ENCODE measurements around the gene ZDHHC11.
"Not testable (repeated sequence)": the region's sequence is repeated elsewhere in the genome, so short reads cannot be mapped to it uniquely, and the experiment has no call there.

Gene ZDHHC11

GRCh38 chr5:843926-844325 lies 6.9 kb downstream of the ZDHHC11 start:
- DNase-seq (ENCODE audit: low read depth) = not testable (repeated sequence)

DNA sequence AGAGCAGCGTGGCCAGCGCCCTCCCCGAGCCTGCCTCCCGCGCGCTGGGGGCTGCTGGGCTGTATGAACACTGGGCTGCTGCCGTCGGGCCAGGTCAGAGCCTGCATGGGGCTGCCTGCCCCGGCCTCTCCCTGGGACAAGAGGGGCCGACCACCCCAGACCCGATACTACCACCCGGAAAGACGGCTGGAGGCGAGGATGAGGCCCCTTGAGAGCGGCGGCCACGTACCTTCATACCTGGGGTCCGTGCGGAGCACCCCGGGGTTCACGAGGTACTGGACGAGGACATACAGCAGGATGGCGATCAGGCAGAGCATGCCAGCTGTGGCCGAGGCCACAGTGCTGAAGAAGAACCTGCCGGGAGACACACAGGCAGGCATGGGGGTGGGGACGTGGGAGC lies 7.4 kb downstream of the ZDHHC11 start:
- DNase-seq (ENCODE audit: low read depth) = not testable (repeated sequence)

DNA sequence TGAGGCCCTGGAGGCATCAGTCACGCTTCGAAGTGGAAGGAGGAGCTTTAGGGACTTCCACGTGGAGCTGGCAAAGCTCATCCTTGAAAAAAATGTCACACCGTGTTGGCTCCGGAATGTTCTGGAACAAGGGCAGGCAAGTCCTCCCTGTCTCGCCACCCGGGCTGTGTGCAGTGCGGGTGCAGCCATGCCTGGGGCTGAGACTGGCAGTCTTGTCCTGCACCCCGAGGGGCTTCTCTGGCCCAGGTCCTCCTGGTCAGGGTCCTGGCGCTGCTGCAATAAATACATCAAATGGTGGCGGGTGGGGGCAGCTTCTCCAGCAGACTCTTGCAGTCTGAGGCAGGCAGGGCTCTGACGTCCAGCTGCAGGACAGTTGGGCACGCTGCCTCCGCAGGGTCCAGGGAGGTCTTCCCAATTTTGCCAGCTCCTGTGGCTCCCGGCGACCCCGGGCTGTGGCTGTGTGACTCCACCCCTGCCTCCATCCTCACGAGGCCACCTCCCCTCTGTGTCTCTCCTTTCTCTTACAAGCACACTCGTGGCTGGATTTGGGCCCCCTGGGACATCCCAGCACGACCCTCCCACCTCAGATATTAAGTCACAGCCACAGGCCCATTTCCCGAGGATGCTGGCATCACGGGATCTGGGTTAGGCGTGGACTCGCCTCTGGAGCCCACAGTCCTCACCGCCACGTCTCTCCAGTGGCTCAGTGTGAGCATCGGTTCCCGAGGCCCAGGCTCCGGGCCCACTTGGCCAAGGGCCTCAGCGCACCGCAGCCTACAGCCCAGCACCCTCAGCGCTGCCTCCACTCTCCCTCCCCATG lies 8.2 kb downstream of the ZDHHC11 start:
- DNase-seq (ENCODE audit: low read depth) = not testable (repeated sequence)

DNA sequence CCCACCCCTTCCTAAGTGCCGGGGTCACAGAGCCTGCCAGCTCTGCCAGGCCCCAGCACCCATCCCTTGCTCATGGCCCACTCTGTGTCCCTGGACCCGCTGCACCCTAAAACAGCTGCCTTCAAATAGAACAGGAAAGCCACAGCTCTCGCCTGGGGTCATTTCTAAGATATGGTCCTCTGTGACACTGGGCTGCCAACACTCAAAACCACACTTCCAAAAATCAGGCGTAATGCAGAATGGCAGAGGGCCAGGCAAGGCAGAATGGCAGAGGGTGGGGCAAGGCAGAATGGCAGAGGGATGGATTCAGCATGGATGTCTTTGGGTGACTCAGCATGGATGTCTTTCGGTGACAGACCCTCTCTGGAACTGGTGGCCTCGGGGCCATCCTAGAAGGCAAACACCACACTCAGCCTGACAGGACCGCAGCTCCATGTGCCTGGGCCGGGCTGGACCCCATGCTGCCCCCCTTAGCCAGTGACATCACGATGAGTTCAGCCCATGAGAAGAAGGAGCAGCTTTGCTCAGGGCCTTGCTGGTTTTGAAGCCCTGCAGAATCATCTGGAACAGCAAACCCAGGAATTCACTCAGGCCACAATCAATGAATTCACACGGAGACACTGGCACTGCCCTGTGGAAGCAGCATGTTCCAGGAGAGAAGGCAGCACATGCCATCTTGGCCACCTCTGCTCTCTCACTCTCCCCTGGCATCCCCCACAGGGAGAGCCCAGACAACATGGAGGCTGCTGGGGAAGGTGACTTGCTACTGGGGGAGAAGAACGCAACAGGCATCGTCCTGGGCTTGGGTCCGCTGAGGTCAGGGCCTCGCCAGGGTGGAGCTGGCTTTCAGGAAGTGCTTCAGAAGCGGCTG lies 9.0 kb downstream of the ZDHHC11 start:
- DNase-seq (ENCODE audit: low read depth) = not testable (repeated sequence)

DNA sequence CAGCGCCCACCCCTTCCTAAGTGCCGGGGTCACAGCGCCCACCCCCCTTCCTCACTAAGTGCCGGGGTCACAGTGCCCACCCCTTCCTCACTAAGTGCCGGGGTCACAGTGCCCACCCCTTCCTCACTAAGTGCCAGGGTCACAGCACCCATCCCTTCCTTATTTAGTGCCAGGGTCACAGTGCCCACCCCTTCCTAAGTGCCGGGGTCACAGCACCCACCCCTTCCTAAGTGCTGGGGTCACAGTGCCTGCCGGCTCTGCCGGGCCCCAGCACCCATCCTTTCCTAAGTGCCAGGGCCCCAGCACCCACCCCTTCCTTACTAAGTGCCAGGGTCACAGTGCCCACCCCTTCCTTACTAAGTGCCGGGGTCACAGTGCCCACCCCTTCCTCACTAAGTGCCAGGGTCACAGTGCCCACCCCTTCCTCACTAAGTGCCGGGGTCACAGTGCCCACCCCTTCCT lies 9.8 kb downstream of the ZDHHC11 start:
- not testable (repeated sequence) for DNase-seq (ENCODE audit: low read depth)

- DNase-seq (ENCODE audit: low read depth) = not testable (repeated sequence)
Measured at GRCh38 chr5:840118-840973, 10.4 kb downstream of the ZDHHC11 start.

DNA sequence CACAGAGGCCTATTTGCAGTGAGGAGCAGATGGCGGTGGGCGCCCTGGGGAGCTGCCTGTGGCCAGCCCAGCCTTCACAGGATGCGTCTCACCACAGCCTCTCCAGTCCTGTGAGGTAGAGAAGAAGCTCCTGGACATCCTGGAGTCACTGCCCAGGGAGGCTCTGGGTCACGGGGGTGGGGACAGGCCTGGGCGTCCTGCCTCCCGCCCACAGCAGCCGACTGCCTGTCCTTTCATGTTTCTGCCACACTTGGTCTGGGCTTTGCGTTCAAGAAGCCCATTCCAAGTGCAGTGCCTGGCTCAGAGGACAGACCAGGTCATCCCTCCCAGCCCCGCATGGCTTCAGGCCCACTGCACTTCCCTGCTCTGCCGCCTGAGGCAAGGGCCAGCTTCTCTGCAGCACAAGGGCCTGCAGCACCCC lies 12.3 kb downstream of the ZDHHC11 start:
- DNase-seq (ENCODE audit: low read depth) = not testable (repeated sequence)

DNA sequence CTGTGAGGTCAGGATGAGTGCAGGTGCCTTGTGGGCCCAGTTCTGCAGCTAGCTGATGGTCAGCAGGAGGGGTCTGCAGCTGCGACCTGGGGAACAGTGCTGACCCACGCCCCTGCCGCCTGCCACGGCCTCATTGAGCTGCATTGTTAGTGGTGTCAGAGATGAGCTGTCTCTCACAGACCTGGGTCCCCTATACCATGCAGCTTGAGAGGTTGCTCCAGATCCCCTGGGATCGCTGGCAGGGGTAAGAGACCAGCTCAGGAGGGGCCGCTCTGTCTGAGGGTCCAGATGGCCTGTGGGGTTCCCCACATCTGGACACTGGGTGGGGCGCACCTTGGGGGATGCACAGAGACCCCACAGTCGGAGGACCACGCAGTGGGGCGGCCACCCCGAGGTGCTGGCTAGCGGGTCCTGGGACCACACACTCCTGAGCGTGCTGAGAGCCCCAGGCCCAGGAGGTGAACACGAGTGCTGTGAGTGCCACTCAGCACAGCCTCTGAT lies 13.1 kb downstream of the ZDHHC11 start:
- not testable (repeated sequence) for DNase-seq (ENCODE audit: low read depth)

- not testable (repeated sequence) for DNase-seq (ENCODE audit: low read depth)
Measured at GRCh38 chr5:835933-836612, 14.7 kb downstream of the ZDHHC11 start.

GRCh38 chr5:834013-834412 lies 16.8 kb downstream of the ZDHHC11 start:
- not testable (repeated sequence) for DNase-seq (ENCODE audit: low read depth)

DNA sequence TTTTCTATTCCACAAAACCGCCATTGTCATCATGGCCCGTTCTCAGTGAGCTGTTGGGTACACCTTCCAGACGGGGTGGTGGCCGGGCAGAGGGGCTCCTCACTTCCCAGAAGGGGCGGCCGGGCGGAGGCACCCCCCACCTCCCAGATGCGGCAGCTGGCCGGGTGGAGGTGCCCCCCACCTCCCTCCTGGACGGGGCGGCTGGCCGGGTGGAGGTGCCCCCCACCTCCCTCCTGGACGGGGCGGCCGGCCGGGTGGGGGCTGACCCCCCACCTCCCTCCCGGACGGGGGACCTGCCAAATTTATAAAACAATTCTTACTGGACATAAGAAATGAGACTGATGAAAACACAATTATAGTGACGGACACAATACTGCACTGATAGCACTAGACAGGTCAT lies 22.6 kb downstream of the ZDHHC11 start:
- DNase-seq (ENCODE audit: low read depth) = not testable (repeated sequence)

DNA sequence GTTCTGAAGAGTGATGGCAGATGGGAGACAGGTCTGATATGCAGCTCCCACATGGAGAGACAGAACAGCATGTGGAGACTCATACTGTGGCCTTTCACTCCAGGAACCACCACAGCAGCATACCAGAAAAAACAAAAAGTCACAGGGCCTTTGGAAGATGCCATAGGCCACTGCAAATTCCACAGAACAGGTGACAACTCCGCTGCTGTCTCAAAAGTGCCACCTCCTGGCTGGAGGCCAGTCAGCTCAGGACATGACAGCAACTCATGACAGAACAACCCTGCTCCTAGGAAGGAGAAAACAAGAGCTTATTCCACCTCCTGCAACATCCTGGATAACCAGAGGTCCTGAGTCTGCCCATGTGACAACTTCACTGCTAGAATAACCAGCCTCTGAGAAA lies 25.2 kb downstream of the ZDHHC11 start:
- not testable (repeated sequence) for DNase-seq (ENCODE audit: low read depth)

DNA sequence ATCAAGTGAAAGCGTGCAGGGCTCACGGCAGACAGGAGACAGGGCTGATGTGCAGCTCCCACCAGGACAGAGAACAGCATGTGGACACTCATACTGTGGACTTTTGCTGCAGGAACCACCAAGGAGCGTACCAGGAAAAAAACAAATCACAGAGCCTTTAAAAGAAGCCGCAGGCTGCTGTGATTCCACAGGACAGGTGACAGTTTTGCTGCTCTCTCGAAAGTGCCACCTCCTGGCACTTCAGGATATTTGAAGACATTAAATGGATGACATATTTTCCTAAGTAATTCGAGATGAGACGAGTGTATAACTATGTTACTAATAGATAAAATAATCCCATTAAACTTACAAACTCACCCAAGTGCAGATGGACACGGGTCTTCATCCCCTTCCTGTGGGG lies 29.3 kb downstream of the ZDHHC11 start:
- no peak for DNase-seq (ENCODE audit: low read depth)

GRCh38 chr5:820245-820644 lies 30.5 kb downstream of the ZDHHC11 start:
- no peak for DNase-seq (ENCODE audit: low read depth)

DNA sequence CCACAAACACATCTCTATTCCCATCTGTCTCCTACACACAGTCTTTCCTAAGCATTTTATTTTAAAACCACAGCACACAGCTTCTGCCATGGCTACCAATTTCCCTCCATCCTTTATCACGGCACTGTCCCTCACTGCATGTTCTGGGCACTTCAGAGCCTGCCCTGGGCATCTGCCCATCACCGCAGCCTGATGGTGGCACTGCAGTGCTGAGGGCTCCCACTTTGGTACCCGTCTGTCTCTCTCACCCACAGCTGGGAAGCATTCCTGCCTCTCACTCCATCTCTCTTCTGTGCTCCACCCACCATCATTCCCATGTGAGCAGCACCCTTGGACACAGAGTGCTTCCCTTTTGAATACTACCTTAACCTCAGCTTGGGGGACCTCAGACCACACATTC lies 31.7 kb downstream of the ZDHHC11 start:
- DNase-seq (ENCODE audit: low read depth) = no peak

- no peak for DNase-seq (ENCODE audit: low read depth)
Measured at GRCh38 chr5:816176-816575, 34.6 kb downstream of the ZDHHC11 start.

DNA sequence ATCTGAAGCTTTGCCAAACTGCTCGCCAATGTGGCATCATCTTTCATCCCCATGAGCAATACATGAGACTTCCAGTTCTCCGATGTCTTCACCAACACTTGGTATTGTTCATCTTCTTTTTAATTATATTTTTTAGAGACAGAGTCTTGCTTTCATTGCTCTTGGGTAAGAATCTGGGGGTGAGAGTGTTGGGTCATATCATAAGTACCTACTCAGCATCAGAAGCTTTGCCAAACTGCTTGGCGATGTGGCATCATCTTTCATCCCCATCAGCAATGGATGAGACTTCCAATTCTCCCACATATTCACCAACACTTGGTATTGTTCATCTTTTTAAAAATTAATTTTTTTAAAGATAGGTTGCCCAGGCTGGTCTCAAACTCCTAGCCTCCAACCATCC lies 35.3 kb downstream of the ZDHHC11 start:
- DNase-seq (ENCODE audit: low read depth) = no peak

DNA sequence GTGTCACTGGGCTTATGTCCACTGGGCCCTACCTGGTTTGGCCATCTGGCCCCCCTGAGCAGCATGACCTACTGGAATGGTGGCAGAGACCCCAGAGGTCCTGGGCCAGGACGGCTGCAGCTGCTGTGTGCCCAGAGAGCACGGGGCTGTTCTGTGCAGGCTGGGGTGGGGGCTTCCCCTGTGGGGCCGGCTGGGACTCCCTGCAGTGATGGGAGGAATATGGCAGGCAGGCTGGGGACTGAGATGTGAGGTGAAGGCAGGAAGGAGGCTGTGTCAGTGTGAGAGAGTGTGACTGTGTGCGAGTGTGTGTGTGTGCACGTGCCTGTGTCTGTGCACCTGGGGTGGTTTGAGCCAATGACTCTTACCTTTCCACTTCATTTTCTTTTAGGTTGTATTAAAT lies 37.2 kb downstream of the ZDHHC11 start:
- not testable (repeated sequence) for DNase-seq (ENCODE audit: low read depth)

DNA sequence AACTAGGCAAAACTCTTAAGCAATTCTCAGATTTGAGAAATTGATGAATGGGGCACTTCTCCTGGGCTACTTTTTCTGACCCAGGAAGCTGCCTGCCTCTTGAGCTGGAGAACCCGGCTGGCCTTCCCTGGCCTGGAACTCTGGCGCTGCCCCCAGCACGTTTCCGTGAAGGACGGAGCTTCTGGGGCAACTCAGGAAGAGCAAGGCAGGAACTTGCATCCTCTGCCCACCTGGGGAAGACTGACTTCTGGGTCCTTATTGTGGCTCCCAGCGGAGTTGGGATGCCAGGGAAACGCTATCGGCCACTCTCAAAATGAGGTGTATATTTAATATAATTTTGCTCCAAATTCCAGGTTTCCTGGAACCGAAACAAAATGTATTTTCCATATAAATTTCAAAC lies 39.4 kb downstream of the ZDHHC11 start:
- not testable (repeated sequence) for DNase-seq (ENCODE audit: low read depth)

- DNase-seq (ENCODE audit: low read depth) = not testable (repeated sequence)
Measured at GRCh38 chr5:807719-808514, 42.9 kb downstream of the ZDHHC11 start.

Data from GM04504 (cell line).